BE2C (cell line): ENCODE data around the gene TPD52L1.

Source experiments
- DNase-seq: peaks from one replicate; pipeline ENCODE4 v3.0.0-alpha.2; 2020
- H3K27me3 ChIP-seq: fragments of 250-450 bp; sonication (Bioruptor Pico); 2 replicates; pipeline ENCODE4 v1.5.1; 2020; ENCODE audit warnings: mild to moderate bottlenecking
- H3K36me3 ChIP-seq: fragments of 250-450 bp; sonication (Bioruptor Pico); 2 replicates; pipeline ENCODE4 v1.5.1; 2020; ENCODE audit warnings: mild to moderate bottlenecking
- H3K4me1 ChIP-seq: fragments of 250-450 bp; sonication (Bioruptor Pico); 2 replicates; pipeline ENCODE4 v1.5.1; 2020
- H3K4me3 ChIP-seq: 2 replicates; pipeline ENCODE4 v1.5.1; 2011; ENCODE audit warnings: low read depth, low read length
- H3K9me3 ChIP-seq: fragments of 250-450 bp; sonication (Bioruptor Pico); 2 replicates; pipeline ENCODE4 v1.5.1; 2020
- TF ChIP-seq, protein P1 (sequence below): IDR thresholded peaks from 2 replicates; pipeline ENCODE4 v1.5.1; 2012; ENCODE audit warnings: mild to moderate bottlenecking, low read depth, low read length

Gene TPD52L1

DNA sequence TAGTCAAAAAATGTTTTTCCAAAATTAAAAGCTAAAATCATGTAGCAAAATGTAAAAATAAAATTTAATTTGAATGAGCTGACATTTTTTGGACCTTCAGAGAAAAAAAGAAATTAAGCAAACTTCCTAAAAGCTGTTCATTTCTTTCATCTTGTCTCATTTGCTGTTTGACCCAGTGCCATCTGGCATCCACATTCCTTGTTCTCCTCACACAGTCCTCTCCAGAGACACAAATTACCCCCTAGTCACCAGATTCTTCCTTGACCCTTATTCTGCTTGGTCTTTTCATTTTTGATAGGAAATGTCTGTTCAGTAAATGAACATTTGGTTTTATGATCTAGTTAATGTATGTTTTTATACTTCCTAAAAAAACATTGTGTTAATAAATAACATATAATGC lies 93.0 kb downstream of the TPD52L1 start:
- Histone ChIP-seq H3K4me3 (no peak overlapping the region), H3K27me3 (no peaks in the 10 kb centered on the region; the same call in 1 of the 2 replicates), H3K36me3 (no peaks in the 10 kb centered on the region), H3K9me3 (no peaks in the 10 kb centered on the region), H3K4me1 (no peaks in the 10 kb centered on the region)
- no peak for DNase-seq
- TF ChIP-seq, protein P1, sequence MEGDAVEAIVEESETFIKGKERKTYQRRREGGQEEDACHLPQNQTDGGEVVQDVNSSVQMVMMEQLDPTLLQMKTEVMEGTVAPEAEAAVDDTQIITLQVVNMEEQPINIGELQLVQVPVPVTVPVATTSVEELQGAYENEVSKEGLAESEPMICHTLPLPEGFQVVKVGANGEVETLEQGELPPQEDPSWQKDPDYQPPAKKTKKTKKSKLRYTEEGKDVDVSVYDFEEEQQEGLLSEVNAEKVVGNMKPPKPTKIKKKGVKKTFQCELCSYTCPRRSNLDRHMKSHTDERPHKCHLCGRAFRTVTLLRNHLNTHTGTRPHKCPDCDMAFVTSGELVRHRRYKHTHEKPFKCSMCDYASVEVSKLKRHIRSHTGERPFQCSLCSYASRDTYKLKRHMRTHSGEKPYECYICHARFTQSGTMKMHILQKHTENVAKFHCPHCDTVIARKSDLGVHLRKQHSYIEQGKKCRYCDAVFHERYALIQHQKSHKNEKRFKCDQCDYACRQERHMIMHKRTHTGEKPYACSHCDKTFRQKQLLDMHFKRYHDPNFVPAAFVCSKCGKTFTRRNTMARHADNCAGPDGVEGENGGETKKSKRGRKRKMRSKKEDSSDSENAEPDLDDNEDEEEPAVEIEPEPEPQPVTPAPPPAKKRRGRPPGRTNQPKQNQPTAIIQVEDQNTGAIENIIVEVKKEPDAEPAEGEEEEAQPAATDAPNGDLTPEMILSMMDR = no peak

DNA sequence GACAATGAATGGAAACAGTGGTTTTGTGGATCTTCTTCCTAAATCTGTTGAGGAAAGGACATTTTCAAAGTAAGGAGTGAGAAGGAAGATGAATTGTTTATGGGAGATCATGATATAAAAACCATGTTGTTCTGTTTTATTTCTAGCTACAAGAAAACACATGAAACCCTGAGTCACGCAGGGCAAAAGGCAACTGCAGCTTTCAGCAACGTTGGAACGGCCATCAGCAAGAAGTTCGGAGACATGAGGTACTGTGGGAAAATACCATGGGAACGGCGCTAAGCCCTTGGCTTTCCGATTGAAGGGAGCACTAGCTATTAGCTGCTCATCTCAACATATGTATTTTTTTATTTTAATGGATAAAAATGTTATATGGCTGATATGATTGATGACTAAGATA lies 94.6 kb downstream of the TPD52L1 start:
- H3K4me1 ChIP-seq = no peaks in the 10 kb centered on the region
- no peaks in the 10 kb centered on the region for H3K36me3 ChIP-seq
- no peaks in the 10 kb centered on the region; the same call in 1 of the 2 replicates for H3K27me3 ChIP-seq
- H3K9me3 ChIP-seq = no peaks in the 10 kb centered on the region
- H3K4me3 ChIP-seq = no peak overlapping the region
- TF ChIP-seq, protein P1 = no peak
- DNase-seq = no peak

DNA sequence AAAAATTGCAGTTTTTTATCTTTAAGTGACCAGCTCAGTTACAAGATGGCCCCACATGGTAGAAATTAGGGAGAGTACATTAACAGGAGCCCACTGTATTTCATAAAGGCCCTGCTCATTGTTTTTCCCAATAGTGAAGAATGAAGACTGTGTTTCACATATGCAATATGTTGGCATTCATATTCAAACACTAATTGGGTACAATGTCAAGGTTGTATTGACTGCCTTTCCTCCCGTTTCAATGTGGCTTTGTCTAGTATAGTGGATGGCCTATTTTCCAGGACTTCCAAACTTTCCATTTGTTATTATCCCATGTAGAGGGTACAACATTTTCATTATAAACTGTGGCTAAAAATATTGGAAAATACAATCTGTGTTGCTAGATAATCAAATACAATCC lies 96.9 kb downstream of the TPD52L1 start:
- Histone ChIP-seq H3K27me3 (no peaks in the 10 kb centered on the region; the same call in 1 of the 2 replicates), H3K36me3 (no peaks in the 10 kb centered on the region), H3K9me3 (no peaks in the 10 kb centered on the region), H3K4me1 (no peaks in the 10 kb centered on the region; the same call in 1 of the 2 replicates), H3K4me3 (no peak overlapping the region)
- TF ChIP-seq, protein P1 = no peak
- no peak for DNase-seq

DNA sequence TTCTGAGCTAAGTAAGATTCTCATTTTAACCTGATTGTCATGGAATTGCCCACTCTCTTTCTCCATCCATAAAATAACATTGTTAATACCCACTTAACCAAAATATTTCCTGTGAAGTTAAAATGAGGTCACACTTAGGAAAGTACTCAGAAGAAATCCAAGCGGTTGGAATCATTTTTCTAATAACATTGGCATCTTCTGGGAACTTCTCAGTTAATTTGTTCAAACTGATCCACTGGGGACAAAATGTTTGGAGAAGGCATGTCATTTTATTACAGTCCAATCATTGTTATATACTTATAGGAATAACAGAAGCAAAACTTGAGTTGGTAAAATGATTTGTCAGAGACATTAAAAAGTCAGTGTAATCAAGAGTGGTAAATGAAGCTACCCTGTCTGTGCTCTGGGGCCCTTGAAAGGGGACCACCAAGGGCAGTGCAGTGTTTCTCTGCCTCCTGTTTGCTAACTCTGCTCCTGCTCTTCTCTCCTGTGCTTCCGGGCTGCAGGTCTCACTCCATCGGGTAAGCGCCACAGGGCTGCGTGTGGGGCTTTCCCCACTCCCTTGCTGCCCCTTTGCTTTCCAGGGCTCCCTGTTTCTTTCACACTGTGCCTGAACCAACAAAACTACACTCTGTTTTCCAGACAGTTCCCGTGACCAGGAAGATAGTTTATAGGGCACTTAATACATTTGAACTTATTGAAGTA lies 98.1 kb downstream of the TPD52L1 start:
- TF ChIP-seq, protein P1 = no peak

DNA sequence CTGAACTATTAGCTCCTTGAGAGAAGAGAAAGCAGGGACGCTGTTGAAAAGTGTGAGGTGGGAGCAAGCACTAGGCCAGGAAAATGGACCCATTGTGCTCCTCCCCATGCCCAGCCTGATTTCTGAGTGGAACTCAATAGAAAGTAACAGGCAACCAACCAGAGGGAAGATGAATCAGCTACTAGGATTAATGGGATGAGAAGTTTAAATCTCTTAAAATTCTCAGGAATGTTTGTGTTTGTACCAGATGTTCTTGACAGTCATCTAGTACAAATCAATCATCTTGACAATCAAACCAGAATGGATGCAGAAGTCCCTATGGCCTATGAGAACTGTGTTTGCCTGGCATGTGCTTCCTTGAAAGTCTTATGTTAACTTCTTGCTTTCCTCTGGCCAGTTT lies 99.3 kb downstream of the TPD52L1 start:
- TF ChIP-seq, protein P1 = no peak
- no peak for DNase-seq
- Histone ChIP-seq H3K4me1 (no peaks in the 10 kb centered on the region; the same call in 1 of the 2 replicates), H3K36me3 (no peaks in the 10 kb centered on the region), H3K27me3 (no peaks in the 10 kb centered on the region; the same call in 1 of the 2 replicates), H3K9me3 (no peaks in the 10 kb centered on the region), H3K4me3 (no peak overlapping the region)

More for the DNA sequence above, 98.1 kb downstream of the TPD52L1 start:
- Histone ChIP-seq H3K4me3 (no peak overlapping the region), H3K27me3 (no peaks in the 10 kb centered on the region; the same call in 1 of the 2 replicates), H3K36me3 (no peaks in the 10 kb centered on the region), H3K9me3 (no peaks in the 10 kb centered on the region), H3K4me1 (no peaks in the 10 kb centered on the region; the same call in 1 of the 2 replicates)
- DNase-seq = no peak

DNA sequence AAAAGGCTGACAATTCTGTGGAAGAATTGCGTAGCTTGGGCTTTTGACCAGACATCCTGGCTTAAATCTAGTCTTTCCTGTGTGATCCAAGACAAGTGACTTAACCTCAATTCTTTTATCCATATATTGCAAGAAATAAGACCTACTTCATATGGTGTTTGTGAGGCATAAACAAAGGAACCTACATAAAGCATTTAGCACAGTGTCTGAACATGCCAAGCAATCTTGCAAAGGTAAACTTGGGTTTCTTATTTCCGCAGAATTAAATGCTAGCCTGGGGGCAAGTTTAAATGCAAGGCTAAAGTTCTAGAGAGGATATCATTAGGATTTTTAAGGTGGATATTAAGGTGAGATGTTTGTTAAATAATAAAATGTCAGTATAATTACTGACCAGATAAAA lies 100.3 kb downstream of the TPD52L1 start:
- no peaks in the 10 kb centered on the region for H3K9me3 ChIP-seq
- TF ChIP-seq, protein P1 = no peak
- no peaks in the 10 kb centered on the region; the same call in 1 of the 2 replicates for H3K4me1 ChIP-seq
- no peak overlapping the region for H3K4me3 ChIP-seq
- no peaks in the 10 kb centered on the region for H3K27me3 ChIP-seq
- no peaks in the 10 kb centered on the region for H3K36me3 ChIP-seq
- no peak for DNase-seq
